Left ventricle myocardium inferior (tissue), 1 donor: Measurements from ENCODE around the gene UROC1. TPM values are rescaled to one million over a fixed set of nuclear protein-coding genes. Genes with fewer than 3 reads are reported as not detected.

Experiments
- DNase-seq: peaks from one replicate; pipeline ENCODE4 v3.0.0-alpha.2; 2020
- H3K27ac ChIP-seq: fragments of 200-600 bp; replicated peaks from 2 replicates; pipeline ENCODE4 v1.8.0; 2021
- H3K27me3 ChIP-seq: fragments of 200-600 bp; 2 replicates; pipeline ENCODE4 v1.8.0; 2021; ENCODE audit warnings: low read depth
- H3K36me3 ChIP-seq: fragments of 200-600 bp; 2 replicates; pipeline ENCODE4 v1.8.0; 2021
- H3K4me1 ChIP-seq: fragments of 200-600 bp; 2 replicates; pipeline ENCODE4 v1.8.0; 2021
- H3K4me3 ChIP-seq: fragments of 200-600 bp; 2 replicates; pipeline ENCODE4 v1.8.0; 2021; ENCODE audit warnings: mild to moderate bottlenecking, moderate library complexity
- H3K9me3 ChIP-seq: fragments of 200-600 bp; replicated peaks from 2 replicates; pipeline ENCODE4 v1.8.0; 2021
- CTCF ChIP-seq: fragments of 200-600 bp; IDR thresholded peaks from 2 replicates; pipeline ENCODE4 v1.8.0; 2021; ENCODE audit warnings: antibody characterized with exemption, mild to moderate bottlenecking, borderline replicate concordance
- intact Hi-C: fragments of 100-400 bp; cut with micrococcal nuclease; formaldehyde crosslinking; loops from one replicate; pipeline ENCODE4 v1.11.0; 2022
- total RNA-seq: library from RNA; stranded (reverse); fragmentation: NEBNext Ultra II Directional; extraction: Animal tissue kit (Norgen Biotek cat#: 25700); gene quantifications from one replicate; pipeline ENCODE4 v1.2.1, GENCODE V29; 2021
- donor health status: DM: no; HTN: yes; CAD: no; lungs with severe emphysema.

UROC1 gene
- total RNA-seq, 1 donor from 2014 or later, result not detected

GRCh38 chr3:126548556-126549466, 31.2 kb upstream of the UROC1 start:
- H3K4me1 ChIP-seq, result peaks cover 13% of the 10 kb centered on the region
- no peak for TF ChIP-seq CTCF
- H3K36me3 ChIP-seq, result no peaks in the 10 kb centered on the region
- no peak overlapping the region for H3K27ac ChIP-seq
- DNase-seq, result no peak
- H3K27me3 ChIP-seq, result peaks cover 13% of the 10 kb centered on the region
- intact Hi-C loops, result no loop called here
- no peaks in the 10 kb centered on the region for H3K9me3 ChIP-seq
- H3K4me3 ChIP-seq, result no peak overlapping the region

GRCh38 chr3:126547721-126548120, 30.1 kb upstream of the UROC1 start:
- no peak for TF ChIP-seq CTCF
- Histone ChIP-seq H3K4me1 (peaks cover 13% of the 10 kb centered on the region), H3K36me3 (no peaks in the 10 kb centered on the region), H3K27ac (no peak overlapping the region), H3K4me3 (no peak overlapping the region), H3K9me3 (no peaks in the 10 kb centered on the region), H3K27me3 (peaks cover 20% of the 10 kb centered on the region)
- intact Hi-C loops, result no loop called here
- DNase-seq, result no peak

GRCh38 chr3:126546549-126547239, 29.1 kb upstream of the UROC1 start:
- Histone ChIP-seq H3K27ac (no peak overlapping the region), H3K27me3 (peaks cover 31% of the 10 kb centered on the region), H3K9me3 (no peaks in the 10 kb centered on the region), H3K4me1 (peaks cover 13% of the 10 kb centered on the region), H3K36me3 (no peaks in the 10 kb centered on the region), H3K4me3 (no peak overlapping the region)
- TF ChIP-seq CTCF, result no peak
- no peak for DNase-seq
- intact Hi-C loops, result no loop called here

- H3K4me1 ChIP-seq, result peaks cover 17% of the 10 kb centered on the region
- intact Hi-C loops, result no loop called here
- H3K36me3 ChIP-seq, result no peaks in the 10 kb centered on the region
- DNase-seq, result no peak
- TF ChIP-seq CTCF, result no peak
- peaks cover 38% of the 10 kb centered on the region for H3K27me3 ChIP-seq
- H3K27ac ChIP-seq, result no peak overlapping the region
- H3K9me3 ChIP-seq, result no peaks in the 10 kb centered on the region
- no peak overlapping the region for H3K4me3 ChIP-seq
Observed at GRCh38 chr3:126546013-126546412, 28.4 kb upstream of the UROC1 start.

GRCh38 chr3:126545544-126545943, 28.0 kb upstream of the UROC1 start:
- peaks cover 42% of the 10 kb centered on the region for H3K27me3 ChIP-seq
- no peak for DNase-seq
- no peaks in the 10 kb centered on the region for H3K9me3 ChIP-seq
- H3K4me3 ChIP-seq, result no peak overlapping the region
- intact Hi-C loops, result no loop called here
- TF ChIP-seq CTCF, result no peak
- no peaks in the 10 kb centered on the region for H3K36me3 ChIP-seq
- no peak overlapping the region for H3K27ac ChIP-seq
- H3K4me1 ChIP-seq, result peaks cover 17% of the 10 kb centered on the region
